HepG2 (cell line): ENCODE measurements around the gene KCNIP3. TPM values are rescaled to one million over a fixed set of nuclear protein-coding genes. Genes with fewer than 3 reads are reported as not detected.

Experiments used
- ARNT2 ChIP-seq: sonication (generic); formaldehyde crosslinking; IDR thresholded peaks from 2 replicates; pipeline ENCODE4 v1.8.0; 2022; ENCODE audit warnings: mild to moderate bottlenecking, low read depth, missing genetic modification reagents, moderate library complexity
- BCLAF1 ChIP-seq: fragments of 450-650 bp; IDR thresholded peaks from 2 replicates; pipeline ENCODE4 v1.6.1; 2017; ENCODE audit warnings: mild to moderate bottlenecking
- EZH2 ChIP-seq: conservative IDR thresholded peaks from 2 replicates; pipeline ENCODE4 v1.6.1; 2012; ENCODE audit warnings: mild to moderate bottlenecking, low read depth, low read length, moderate library complexity
- HOXA5 ChIP-seq: sonication (generic); formaldehyde crosslinking; IDR thresholded peaks from 2 replicates; pipeline ENCODE4 v1.4.0; 2020; ENCODE audit warnings: missing genetic modification reagents
- HOXD1 ChIP-seq: sonication (generic); formaldehyde crosslinking; IDR thresholded peaks from 2 replicates; pipeline ENCODE4 v1.5.0; 2020; ENCODE audit warnings: missing genetic modification reagents
- KLF11 ChIP-seq: IDR thresholded peaks from 2 replicates; pipeline ENCODE4 v1.6.1; 2016; ENCODE audit warnings: missing compliant biosample characterization
- MTF2 ChIP-seq: sonication (generic); formaldehyde crosslinking; IDR thresholded peaks from 2 replicates; pipeline ENCODE4 v1.5.0; 2020; ENCODE audit warnings: missing genetic modification reagents, borderline replicate concordance
- NFKB2 ChIP-seq: sonication (generic); formaldehyde crosslinking; IDR thresholded peaks from 2 replicates; pipeline ENCODE4 v1.4.0; 2020; ENCODE audit warnings: missing genetic modification reagents, borderline replicate concordance
- POLR2AphosphoS5 ChIP-seq: IDR thresholded peaks from 2 replicates; pipeline ENCODE4 v1.6.1; 2012; ENCODE audit warnings: low read depth, low read length
- SIN3A ChIP-seq: IDR thresholded peaks from 2 replicates; pipeline ENCODE4 v1.6.1; 2011; ENCODE audit warnings: low read depth, mild to moderate bottlenecking, control low read depth, low read length, borderline replicate concordance
- SNAPC4 ChIP-seq: sonication (generic); formaldehyde crosslinking; IDR thresholded peaks from 2 replicates; pipeline ENCODE4 v1.4.0; 2020; ENCODE audit warnings: mild to moderate bottlenecking, missing genetic modification reagents
- SOX6 ChIP-seq, 2 experiments: fragments of 450-650 bp in 1 of 2; sonication (generic) in 1 of 2; formaldehyde crosslinking in 1 of 2; IDR thresholded peaks; 2 replicates each; pipeline versions ENCODE4 v1.4.0 to v1.6.1; 2017 to 2020; ENCODE audit warnings: antibody characterized with exemption in 1 of 2, mild to moderate bottlenecking in 1 of 2, missing genetic modification reagents in 1 of 2
- ZBTB49 ChIP-seq: sonication (generic); formaldehyde crosslinking; IDR thresholded peaks from 2 replicates; pipeline ENCODE4 v1.4.0; 2020; ENCODE audit warnings: missing genetic modification reagents, borderline replicate concordance
- ZFP41 ChIP-seq: sonication (generic); formaldehyde crosslinking; IDR thresholded peaks from 2 replicates; pipeline ENCODE4 v1.4.0; 2020; ENCODE audit warnings: mild to moderate bottlenecking, missing genetic modification reagents, borderline replicate concordance
- ZNF224 ChIP-seq: sonication (generic); formaldehyde crosslinking; IDR thresholded peaks from 2 replicates; pipeline ENCODE4 v1.5.0; 2020; ENCODE audit warnings: mild to moderate bottlenecking, missing genetic modification reagents
- ZNF280B ChIP-seq: sonication (generic); formaldehyde crosslinking; IDR thresholded peaks from 2 replicates; pipeline ENCODE4 v1.5.0; 2020; ENCODE audit warnings: missing genetic modification reagents, mild to moderate bottlenecking, borderline replicate concordance
- ZNF430 ChIP-seq: sonication (generic); formaldehyde crosslinking; IDR thresholded peaks from 2 replicates; pipeline ENCODE4 v1.9.0; 2021; ENCODE audit warnings: mild to moderate bottlenecking, missing genetic modification reagents
- ZNF678 ChIP-seq: sonication (generic); formaldehyde crosslinking; IDR thresholded peaks from 2 replicates; pipeline ENCODE4 v1.4.0; 2020; ENCODE audit warnings: mild to moderate bottlenecking, missing genetic modification reagents
- polyA plus RNA-seq, 8 experiments: library from polyadenylated mRNA; depleted of rRNA in 3 of 8; stranded (reverse) in 7 of 8; unstranded in 1 of 8; fragments of >200 nt; fragmentation: Illumina TruSeq in 4 of 8; extraction: Trizol in 4 of 8; gene quantifications; 2 replicates each; pipeline versions ENCODE4 v1.2.1 to v1.2.3, GENCODE V29; 2011 to 2016; ENCODE audit warnings: low read depth in 4 of 8, missing spikeins in 1 of 8, mixed read lengths in 1 of 8; ENCODE audit not compliant: insufficient read depth in 1 of 8
- total RNA-seq, 5 experiments: library from RNA; depleted of rRNA; stranded (reverse); fragments of >200 nt; fragmentation: Illumina TruSeq; extraction: Trizol; gene quantifications; 2 replicates each; pipeline ENCODE4 v1.2.3, GENCODE V29; 2016; ENCODE audit warnings: low read depth in 1 of 5

The KCNIP3 gene
- total and polyA plus RNA-seq, 2 of the 13 experiments (the other 11 are each of a cell fraction or from before 2014, with no cell fraction given): not detected

- TF ChIP-seq EZH2 (no peak), ZNF280B (CRISPR knock-in tag) (no peak; the same call in 1 of the 2 replicates), SOX6 (IDR thresholded peaks at IDR 0.05) (no peak), SOX6 (CRISPR knock-in tag; IDR thresholded peaks at IDR 0.05) (no peak), ARNT2 (CRISPR knock-in tag) (no peak), POLR2AphosphoS5 (no peak), ZBTB49 (no peak), SIN3A (no peak), NFKB2 (0 out of 2 replicates have a peak, but pooled peaks have one; percentile 21), SNAPC4 (CRISPR knock-in tag) (no peak), KLF11 (no peak), MTF2 (no peak), BCLAF1 (no peak), HOXA5 (no peak), HOXD1 (no peak), ZNF224 (CRISPR knock-in tag) (no peak), ZNF678 (CRISPR knock-in tag) (no peak), ZFP41 (CRISPR knock-in tag) (no peak), ZNF430 (CRISPR knock-in tag) (no peak)
Observed at GRCh38 chr2:95314964-95315611, 17.9 kb downstream of the KCNIP3 start (continued).
